GM13976 (cell line): Measurements from ENCODE around the gene EPS8L3.

ENCODE experiments used
- DNase-seq: peaks from one replicate; pipeline ENCODE4 v3.0.0; 2012; ENCODE audit warnings: low spot score
- CTCF ChIP-seq: IDR thresholded peaks from 2 replicates; pipeline ENCODE4 v1.5.1; 2012; ENCODE audit warnings: borderline replicate concordance, mild to moderate bottlenecking; ENCODE audit not compliant: insufficient read depth; ENCODE audit errors: extremely low read depth, missing control alignments, control extremely low read depth
- in situ Hi-C: fragments of 300-500 bp; cut with MboI; formaldehyde crosslinking; loops from one replicate; pipeline ENCODE4 v1.12.0; 2022; ENCODE audit warnings: low sequenced_read_pairs, mixed read lengths, inconsistent platforms; ENCODE audit not compliant: unreplicated experiment

Gene EPS8L3

GRCh38 chr1:109765483-109765815 is 1.7 kb upstream of the EPS8L3 start:
- DNase-seq: no peak
- in situ Hi-C loops: no loop called here

GRCh38 chr1:109764561-109765482 is 1.1 kb upstream of the EPS8L3 start:
- in situ Hi-C loops: no loop called here
- DNase-seq: no peak
- TF ChIP-seq CTCF: no peak

More at GRCh38 chr1:109765483-109765815, 1.7 kb upstream of the EPS8L3 start:
- TF ChIP-seq CTCF: no peak

GRCh38 chr1:109762821-109763645 is 690 bp downstream of the EPS8L3 start:
- no peak for DNase-seq
- TF ChIP-seq CTCF: no peak
- in situ Hi-C loops: no loop called here

- DNase-seq: no peak
- TF ChIP-seq CTCF: no peak
- in situ Hi-C loops: no loop called here
These were observed 1.6 kb downstream of the EPS8L3 start for GRCh38 chr1:109762039-109762585.

- TF ChIP-seq CTCF: no peak
- DNase-seq: no peak
- in situ Hi-C loops: no loop called here
These were observed 2.3 kb downstream of the EPS8L3 start for GRCh38 chr1:109761227-109762038.
